ENCODE data around the gene QPRT. TPM values are rescaled to one million over a fixed set of nuclear protein-coding genes. Genes with fewer than 3 reads are reported as not detected.

QPRT gene
- total RNA-seq, 1 experiment from 2014 or later, result 27.9 TPM

- BruUV-seq (replicated peaks), result no TSS peak
- no peak overlapping the region for H3K27ac ChIP-seq (ENCODE audit: low read length)
- intact Hi-C loops (cut with micrococcal nuclease; ENCODE audit: unreplicated experiment) (no loop called here), in situ Hi-C loops (cut with HindIII; ENCODE audit: low pct_unique_long_range_greater_than_20kb, low sequenced_read_pairs) (no loop called here)
- H3K36me3 ChIP-seq (ENCODE audit: control insufficient read depth, insufficient read depth, low read length), result no peaks in the 10 kb centered on the region
- H3K4me1 ChIP-seq (ENCODE audit: control insufficient read depth, insufficient read depth, low read length), result no peaks in the 10 kb centered on the region
- ATAC-seq, result no peak
- no peaks in the 10 kb centered on the region for H3K9me3 ChIP-seq (ENCODE audit: control insufficient read depth, insufficient read depth, low read depth, low read length)
- ChIA-PET CTCF (no interaction called here), POLR2A (no interaction called here)
- H3K4me3 ChIP-seq (ENCODE audit: low read depth in 2 of 2, low read length in 2 of 2), result no peak overlapping the region
- no peak for TF ChIP-seq CTCF (IDR thresholded peaks at IDR 0.05)
- TF ChIP-seq TCF7L2 (IDR thresholded peaks at IDR 0.05; ENCODE audit: low read depth, low read length), result no peak
- no peak for TF ChIP-seq SIN3A (IDR thresholded peaks at IDR 0.05; ENCODE audit: borderline replicate concordance, insufficient read depth, low read depth, low read length)
- TF ChIP-seq POLR2AphosphoS5 (IDR thresholded peaks at IDR 0.05; ENCODE audit: low read depth, low read length), result no peak
- TF ChIP-seq REST (IDR thresholded peaks at IDR 0.05; ENCODE audit: insufficient read depth in 1 of 2, low read depth in 2 of 2, low read length in 1 of 2), result no peak
- no peak for DNase-seq (ENCODE audit: low read depth, low spot score)
- H3K27me3 ChIP-seq (ENCODE audit: control insufficient read depth, insufficient read depth, low read length), result no peaks in the 10 kb centered on the region
Observed at GRCh38 chr16:29717113-29717512, 38.1 kb downstream of the QPRT start.

GRCh38 chr16:29719063-29719462 is 40.1 kb downstream of the QPRT start:
- no peak overlapping the region for H3K4me3 ChIP-seq (ENCODE audit: low read depth in 2 of 2, low read length in 2 of 2)
- TF ChIP-seq POLR2AphosphoS5 (IDR thresholded peaks at IDR 0.05; ENCODE audit: low read depth, low read length) (no peak), CTCF (IDR thresholded peaks at IDR 0.05) (no peak), REST (IDR thresholded peaks at IDR 0.05; ENCODE audit: insufficient read depth in 1 of 2, low read depth in 2 of 2, low read length in 1 of 2) (no peak), SIN3A (IDR thresholded peaks at IDR 0.05; ENCODE audit: borderline replicate concordance, insufficient read depth, low read depth, low read length) (no peak), TCF7L2 (IDR thresholded peaks at IDR 0.05; ENCODE audit: low read depth, low read length) (no peak)
- H3K4me1 ChIP-seq (ENCODE audit: control insufficient read depth, insufficient read depth, low read length), result no peaks in the 10 kb centered on the region
- intact Hi-C loops (cut with micrococcal nuclease; ENCODE audit: unreplicated experiment), result no loop called here
- no peak overlapping the region for H3K27ac ChIP-seq (ENCODE audit: low read length)
- H3K36me3 ChIP-seq (ENCODE audit: control insufficient read depth, insufficient read depth, low read length), result no peaks in the 10 kb centered on the region
- in situ Hi-C loops (cut with HindIII; ENCODE audit: low pct_unique_long_range_greater_than_20kb, low sequenced_read_pairs), result no loop called here
- H3K9me3 ChIP-seq (ENCODE audit: control insufficient read depth, insufficient read depth, low read depth, low read length), result no peaks in the 10 kb centered on the region
- DNase-seq (ENCODE audit: low read depth, low spot score), result no peak
- no peak for ATAC-seq
- ChIA-PET CTCF (interaction anchor here (0.6 kb wide), 1 partner anchor 37 kb away, joined by 5 read pairs; no protein-coding TSS in a partner anchor), POLR2A (no interaction called here)
- BruUV-seq (replicated peaks), result no TSS peak
- H3K27me3 ChIP-seq (ENCODE audit: control insufficient read depth, insufficient read depth, low read length), result no peaks in the 10 kb centered on the region
